GM13976 (cell line): ENCODE measurements around the gene GNG8.

Experiments used
- DNase-seq: peaks from one replicate; pipeline ENCODE4 v3.0.0; 2012; ENCODE audit warnings: low spot score
- in situ Hi-C: fragments of 300-500 bp; cut with MboI; formaldehyde crosslinking; loops from one replicate; pipeline ENCODE4 v1.12.0; 2022; ENCODE audit warnings: low sequenced_read_pairs, mixed read lengths, inconsistent platforms; ENCODE audit not compliant: unreplicated experiment
- TF ChIP-seq, protein P1 (sequence below): IDR thresholded peaks from 2 replicates; pipeline ENCODE4 v1.5.1; 2012; ENCODE audit warnings: borderline replicate concordance, mild to moderate bottlenecking; ENCODE audit not compliant: insufficient read depth; ENCODE audit errors: extremely low read depth, missing control alignments, control extremely low read depth

Gene GNG8

DNA sequence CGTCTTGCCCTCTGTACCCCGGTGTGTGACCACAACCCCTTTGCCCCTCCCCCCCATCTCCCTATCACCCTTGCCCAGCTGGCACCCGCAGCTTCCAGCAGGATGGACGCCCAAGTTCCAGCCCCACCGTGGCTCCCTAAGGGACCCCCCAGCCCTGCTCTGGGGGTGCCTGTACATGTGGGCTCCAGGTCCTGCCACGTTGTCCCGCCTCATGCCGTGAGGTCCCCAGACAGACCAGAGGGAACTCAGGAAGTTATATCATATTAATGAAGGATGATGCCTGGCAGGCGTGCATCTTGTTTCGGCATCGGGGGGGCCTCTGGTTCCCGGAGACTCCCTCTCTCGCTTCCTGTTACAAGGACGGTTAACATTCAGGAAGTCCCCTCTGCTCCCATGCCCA, 9.6 kb downstream of the GNG8 start:
- TF ChIP-seq, protein P1, sequence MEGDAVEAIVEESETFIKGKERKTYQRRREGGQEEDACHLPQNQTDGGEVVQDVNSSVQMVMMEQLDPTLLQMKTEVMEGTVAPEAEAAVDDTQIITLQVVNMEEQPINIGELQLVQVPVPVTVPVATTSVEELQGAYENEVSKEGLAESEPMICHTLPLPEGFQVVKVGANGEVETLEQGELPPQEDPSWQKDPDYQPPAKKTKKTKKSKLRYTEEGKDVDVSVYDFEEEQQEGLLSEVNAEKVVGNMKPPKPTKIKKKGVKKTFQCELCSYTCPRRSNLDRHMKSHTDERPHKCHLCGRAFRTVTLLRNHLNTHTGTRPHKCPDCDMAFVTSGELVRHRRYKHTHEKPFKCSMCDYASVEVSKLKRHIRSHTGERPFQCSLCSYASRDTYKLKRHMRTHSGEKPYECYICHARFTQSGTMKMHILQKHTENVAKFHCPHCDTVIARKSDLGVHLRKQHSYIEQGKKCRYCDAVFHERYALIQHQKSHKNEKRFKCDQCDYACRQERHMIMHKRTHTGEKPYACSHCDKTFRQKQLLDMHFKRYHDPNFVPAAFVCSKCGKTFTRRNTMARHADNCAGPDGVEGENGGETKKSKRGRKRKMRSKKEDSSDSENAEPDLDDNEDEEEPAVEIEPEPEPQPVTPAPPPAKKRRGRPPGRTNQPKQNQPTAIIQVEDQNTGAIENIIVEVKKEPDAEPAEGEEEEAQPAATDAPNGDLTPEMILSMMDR: no peak
- in situ Hi-C loops: no loop called here
- DNase-seq: no peak

DNA sequence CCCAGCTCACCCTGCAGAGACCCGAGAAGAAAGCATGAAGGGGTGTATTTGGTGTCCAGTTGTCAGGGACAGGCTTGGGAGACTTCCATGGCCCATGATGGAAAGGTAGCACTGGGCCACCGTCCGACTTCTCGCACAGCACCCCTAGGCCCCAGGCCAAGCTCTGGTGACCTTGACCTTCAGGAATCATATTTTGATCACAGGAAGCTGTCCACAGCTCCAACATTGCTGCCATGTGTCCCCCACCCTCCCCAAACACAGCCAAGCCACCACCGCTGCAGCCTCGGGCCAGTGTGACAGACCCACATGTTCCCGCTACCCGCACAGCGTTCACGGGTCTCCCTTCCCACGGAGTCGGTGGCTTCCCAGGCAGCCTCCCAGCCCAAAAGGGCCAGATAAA, 10.3 kb downstream of the GNG8 start:
- in situ Hi-C loops: no loop called here
- TF ChIP-seq, protein P1: no peak

DNA sequence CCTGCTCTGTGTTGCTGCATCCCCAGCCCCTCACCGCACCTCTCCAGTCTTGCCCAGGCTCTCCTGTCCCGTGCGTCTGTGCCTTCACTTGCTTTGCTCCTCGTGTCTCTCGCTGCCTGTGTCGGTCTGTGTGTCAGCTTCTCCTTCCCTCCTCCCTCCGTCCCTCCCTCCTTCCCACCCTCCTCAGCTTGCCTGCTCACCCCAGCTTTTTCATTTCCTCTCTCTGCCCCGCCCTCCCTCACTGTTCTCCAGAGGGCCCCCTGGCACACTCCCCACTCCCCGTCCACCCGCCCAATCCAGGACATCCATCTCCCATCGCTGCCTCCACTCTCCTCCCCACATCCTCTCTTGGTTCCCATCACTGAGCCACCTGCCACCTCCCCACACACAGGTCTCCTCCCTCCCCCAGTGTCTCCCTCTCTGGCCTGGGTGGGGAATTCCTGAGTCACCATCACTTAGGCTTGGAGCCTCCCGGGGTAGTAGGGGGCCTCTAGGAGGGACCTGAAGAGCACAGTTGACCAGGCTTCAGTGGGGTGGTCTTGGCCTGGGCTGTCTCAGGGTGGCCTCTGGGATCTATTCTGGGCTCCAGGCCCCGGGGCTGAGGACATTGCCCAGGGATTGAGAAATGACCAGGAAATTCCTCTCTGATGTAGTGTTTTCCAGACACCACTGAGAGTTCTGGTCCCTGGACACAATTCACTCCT, 10.9 kb downstream of the GNG8 start, which contains the start of gene PTGIR:
Gene PTGIR, minus strand, starts transcription at position 132 of the 704 bp plus-strand sequence. CDS start 864 bp downstream, outside the sequence.
- TF ChIP-seq, protein P1: no peak
- in situ Hi-C loops: no loop called here

More for the DNA sequence above, 10.3 kb downstream of the GNG8 start:
- DNase-seq: no peak

DNA sequence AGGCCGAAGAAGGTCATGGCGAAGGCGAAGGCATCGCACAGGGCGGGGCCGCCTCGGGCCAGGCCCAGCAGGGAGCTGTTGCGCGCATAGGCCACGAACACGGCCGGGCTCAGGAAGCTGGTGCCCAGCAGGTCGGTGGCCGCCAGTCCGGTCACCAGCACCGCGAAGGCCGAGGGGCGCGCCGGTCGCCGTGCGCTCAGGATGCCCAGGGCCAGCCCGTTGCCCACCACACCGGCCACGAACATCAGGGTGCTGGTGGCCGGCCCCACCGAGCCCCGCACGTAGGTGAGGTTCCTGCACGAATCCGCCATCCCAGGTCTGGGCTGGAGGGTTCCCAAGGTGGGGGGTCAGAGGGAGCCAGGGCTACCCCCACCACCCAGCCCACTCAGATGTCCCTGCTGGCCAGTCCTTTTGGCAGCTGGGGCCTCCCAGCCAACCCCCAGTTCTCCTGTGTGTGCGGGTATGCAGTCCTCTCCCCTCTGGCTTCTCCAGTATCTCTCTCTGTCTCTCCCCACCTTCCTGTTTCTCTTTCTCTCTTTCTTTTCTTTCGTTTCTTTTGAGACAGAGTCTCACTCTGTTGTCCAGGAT, 12.0 kb downstream of the GNG8 start:
- DNase-seq: no peak
- in situ Hi-C loops: no loop called here
- TF ChIP-seq, protein P1: no peak

More for the DNA sequence above, 10.9 kb downstream of the GNG8 start, which contains the start of gene PTGIR:
- DNase-seq: peak; percentile 72

DNA sequence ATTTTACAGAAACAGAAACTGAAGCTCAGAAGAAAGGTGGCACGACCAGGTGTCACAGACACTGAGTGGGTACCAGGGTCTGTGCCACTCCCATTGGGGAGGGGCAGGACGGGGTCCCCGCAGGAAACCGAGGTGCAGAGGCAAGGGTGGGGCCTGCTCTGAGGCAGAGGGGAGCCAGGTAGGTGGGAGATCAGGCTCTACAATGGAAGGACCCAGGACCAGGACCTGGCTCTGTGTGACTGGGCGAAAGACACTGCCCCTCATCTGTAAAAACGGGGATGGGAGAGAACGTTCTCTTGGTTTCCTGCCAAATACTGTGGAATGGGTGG, 13.9 kb downstream of the GNG8 start:
- TF ChIP-seq, protein P1: no peak
- in situ Hi-C loops: no loop called here
- DNase-seq: no peak

DNA sequence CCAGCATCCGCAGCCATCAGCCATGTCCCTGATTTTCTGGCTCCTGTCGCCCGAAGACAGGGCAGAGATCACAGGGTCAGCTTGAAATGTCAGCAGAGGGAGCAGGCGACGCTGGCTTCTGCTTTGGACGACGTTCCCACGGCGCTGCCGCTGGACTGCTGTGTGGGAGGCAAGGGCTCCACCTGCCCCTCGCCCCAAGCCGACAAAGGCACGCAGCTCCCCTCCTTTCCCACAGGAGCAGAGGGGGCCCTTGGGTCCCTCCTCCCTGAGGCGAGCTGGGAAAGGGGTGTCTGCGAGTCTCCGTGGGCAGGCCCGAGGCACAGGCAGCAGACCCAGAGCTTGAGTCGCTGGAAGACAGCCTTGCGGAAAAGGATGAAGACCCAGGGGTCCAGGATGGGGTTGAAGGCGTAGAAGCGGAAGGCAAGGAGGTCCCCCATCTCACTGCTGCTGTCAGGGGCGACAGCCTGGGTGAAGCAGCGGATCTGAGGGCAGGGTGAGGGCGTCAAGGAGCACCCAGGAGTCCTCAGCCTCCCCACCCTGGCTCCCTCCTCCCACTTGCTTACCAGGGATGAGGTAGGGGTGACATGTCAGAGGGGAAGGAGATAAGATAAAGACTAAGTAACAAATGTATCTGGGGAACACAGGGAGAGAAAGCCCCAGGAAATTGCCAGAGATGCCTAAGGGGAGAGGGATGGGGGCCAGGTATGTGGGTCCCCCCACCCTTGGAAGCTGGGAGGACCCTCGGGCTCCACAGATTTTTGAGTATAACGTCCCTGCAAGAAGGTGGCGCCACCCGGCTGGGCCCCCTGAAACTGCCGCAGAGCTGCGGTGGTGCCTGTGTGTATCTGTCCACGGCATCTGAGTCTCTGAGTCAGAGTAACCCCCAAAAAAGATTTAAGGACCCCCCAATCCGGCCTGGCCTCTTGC, 14.5 kb downstream of the GNG8 start:
- no peak for DNase-seq
- TF ChIP-seq, protein P1: peak; percentile 12
- in situ Hi-C loops: no loop called here
